IMR-90 (cell line): ENCODE data around the gene RAB40C. TPM values are rescaled to one million over a fixed set of nuclear protein-coding genes. Genes with fewer than 3 reads are reported as not detected.

Source experiments
- ATAC-seq: fragments of 200-7000 bp; cut with Tn5 transposase; 2 replicates; pipeline ENCODE4 v1.9.1; 2020; ENCODE audit warnings: low read depth, mild to moderate bottlenecking, moderate library complexity
- BruUV-seq: library from RNA; stranded (reverse); fragments of 400-500 nt; replicated peaks from 2 replicates; lab custom pipeline; 2021; lab: Mats Ljungman, UMichigan
- CTCF ChIA-PET: fragments of 300-600 bp; formaldehyde crosslinking; extraction: SDS; loops from one replicate; lab custom pipeline; 2021; ENCODE audit warnings: antibody characterized with exemption; lab: Yijun Ruan, JAX
- POLR2A ChIA-PET: fragments of 300-600 bp; sonication (Branson Sonifier 250); formaldehyde crosslinking; loops from one replicate; lab custom pipeline; 2022; ENCODE audit warnings: antibody characterized with exemption; ENCODE audit not compliant: unreplicated experiment; lab: Charles Lee
- DNase-seq: peaks from one replicate; pipeline ENCODE4 v3.0.0; 2013
- H2AFZ ChIP-seq: replicated peaks from 2 replicates; pipeline ENCODE3; 2013; ENCODE audit warnings: low read length, mild to moderate bottlenecking; ENCODE audit not compliant: poor library complexity
- H2AK5ac ChIP-seq: 2 replicates; pipeline ENCODE4 v1.6.1; 2013; ENCODE audit warnings: low read depth, low read length, inconsistent platforms
- H2AK9ac ChIP-seq: replicated peaks from 2 replicates; pipeline ENCODE3; 2013; ENCODE audit warnings: mild to moderate bottlenecking, low read depth, low read length, moderate library complexity; ENCODE audit not compliant: poor library complexity
- H2BK120ac ChIP-seq: 2 replicates; pipeline ENCODE4 v1.6.1; 2013; ENCODE audit warnings: low read depth, low read length, inconsistent platforms
- H2BK15ac ChIP-seq: 3 replicates; pipeline ENCODE4 v1.6.1; 2013; ENCODE audit warnings: low read depth, low read length, inconsistent platforms
- H2BK20ac ChIP-seq: 2 replicates; pipeline ENCODE4 v1.6.1; 2013; ENCODE audit warnings: low read depth, mild to moderate bottlenecking, inconsistent platforms, low read length, moderate library complexity
- H2BK5ac ChIP-seq: 2 replicates; pipeline ENCODE4 v1.6.1; 2013; ENCODE audit warnings: mild to moderate bottlenecking, low read depth, low read length, inconsistent platforms; ENCODE audit not compliant: poor library complexity, severe bottlenecking
- H3K14ac ChIP-seq: replicated peaks from 2 replicates; pipeline ENCODE4 v1.6.1; 2013; ENCODE audit warnings: low read depth, low read length, inconsistent platforms
- H3K18ac ChIP-seq: 2 replicates; pipeline ENCODE4 v1.6.1; 2013; ENCODE audit warnings: low read depth, low read length, control low read depth
- H3K23ac ChIP-seq: 2 replicates; pipeline ENCODE4 v1.6.1; 2013; ENCODE audit warnings: low read depth, low read length, inconsistent platforms
- H3K27ac ChIP-seq: 2 replicates; pipeline ENCODE4 v1.5.1; 2013; ENCODE audit warnings: mild to moderate bottlenecking, control low read depth, low read length; ENCODE audit not compliant: insufficient read depth
- H3K27me3 ChIP-seq: 2 replicates; pipeline ENCODE4 v1.6.1; 2013; ENCODE audit warnings: low read length; ENCODE audit not compliant: control insufficient read depth, insufficient read depth
- H3K36me3 ChIP-seq: 2 replicates; pipeline ENCODE4 v1.6.1; 2013; ENCODE audit warnings: low read length, mixed read lengths; ENCODE audit not compliant: control insufficient read depth, insufficient read depth
- H3K4ac ChIP-seq: 2 replicates; pipeline ENCODE4 v1.6.1; 2013; ENCODE audit warnings: low read depth, low read length, inconsistent platforms
- H3K4me1 ChIP-seq: 2 replicates; pipeline ENCODE4 v1.6.1; 2013; ENCODE audit warnings: low read length, mixed read lengths; ENCODE audit not compliant: control insufficient read depth, insufficient read depth
- H3K4me2 ChIP-seq: 2 replicates; pipeline ENCODE4 v1.6.1; 2013; ENCODE audit warnings: low read depth, mild to moderate bottlenecking, control low read depth, low read length, moderate library complexity
- H3K4me3 ChIP-seq: 2 replicates; pipeline ENCODE4 v1.5.1; 2013; ENCODE audit warnings: low read depth, mild to moderate bottlenecking, control low read depth, low read length, moderate library complexity; ENCODE audit not compliant: insufficient read depth
- H3K56ac ChIP-seq: 2 replicates; pipeline ENCODE4 v1.6.1; 2013; ENCODE audit warnings: low read length, inconsistent platforms; ENCODE audit not compliant: insufficient read depth; ENCODE audit errors: extremely low read depth
- H3K79me1 ChIP-seq, 2 experiments: 2 replicates each; pipeline ENCODE4 v1.6.1; 2013; ENCODE audit warnings: low read length in 2 of 2, inconsistent platforms in 1 of 2, low read depth in 1 of 2
- H3K9ac ChIP-seq: 2 replicates; pipeline ENCODE4 v1.6.1; 2013; ENCODE audit warnings: low read depth, low read length, control low read depth
- H3K9me1 ChIP-seq: 2 replicates; pipeline ENCODE4 v1.6.1; 2013; ENCODE audit warnings: low read length, inconsistent platforms; ENCODE audit not compliant: insufficient read depth
- H3K9me3 ChIP-seq: 2 replicates; pipeline ENCODE4 v1.6.1; 2013; ENCODE audit warnings: low read length; ENCODE audit not compliant: control insufficient read depth, insufficient read depth
- H4K20me1 ChIP-seq: 2 replicates; pipeline ENCODE4 v1.6.1; 2013; ENCODE audit warnings: low read length, inconsistent platforms; ENCODE audit not compliant: insufficient read depth
- H4K5ac ChIP-seq: 2 replicates; pipeline ENCODE4 v1.6.1; 2013; ENCODE audit warnings: mild to moderate bottlenecking, low read depth, low read length, control low read depth
- H4K8ac ChIP-seq, 2 experiments: 2 replicates each; pipeline ENCODE4 v1.6.1; 2013; ENCODE audit warnings: low read depth in 2 of 2, low read length in 2 of 2, control low read depth in 1 of 2, inconsistent platforms in 1 of 2
- H4K91ac ChIP-seq: 2 replicates; pipeline ENCODE4 v1.6.1; 2013; ENCODE audit warnings: low read depth, low read length, inconsistent platforms; ENCODE audit not compliant: insufficient read depth
- BHLHE40 ChIP-seq: fragments of 150-350 bp; IDR thresholded peaks from 2 replicates; pipeline ENCODE4 v1.6.1; 2016; ENCODE audit warnings: mild to moderate bottlenecking, low read depth, low read length
- CEBPB ChIP-seq: IDR thresholded peaks from 2 replicates; pipeline ENCODE4 v1.6.1; 2012; ENCODE audit warnings: low read depth, low read length, improper control_type of control experiment
- CHD1 ChIP-seq: IDR thresholded peaks from 2 replicates; pipeline ENCODE4 v1.6.1; 2012; ENCODE audit warnings: low read depth, low read length, improper control_type of control experiment
- FOS ChIP-seq: fragments of 150-350 bp; IDR thresholded peaks from 2 replicates; pipeline ENCODE4 v1.6.1; 2016; ENCODE audit warnings: low read depth, low read length
- MAFK ChIP-seq: IDR thresholded peaks from 2 replicates; pipeline ENCODE4 v1.6.1; 2012; ENCODE audit warnings: low read depth, low read length, improper control_type of control experiment
- MAZ ChIP-seq: IDR thresholded peaks from 2 replicates; pipeline ENCODE4 v1.6.1; 2012; ENCODE audit warnings: low read depth, mild to moderate bottlenecking, low read length, improper control_type of control experiment, moderate library complexity, borderline replicate concordance
- MXI1 ChIP-seq: IDR thresholded peaks from 2 replicates; pipeline ENCODE4 v1.6.1; 2012; ENCODE audit warnings: low read depth, mild to moderate bottlenecking, low read length, moderate library complexity, borderline replicate concordance
- NFE2L2 ChIP-seq: fragments of 150-350 bp; IDR thresholded peaks from 2 replicates; pipeline ENCODE4 v1.6.1; 2016; ENCODE audit warnings: low read depth, mild to moderate bottlenecking, low read length
- POLR2A ChIP-seq: IDR thresholded peaks from 2 replicates; pipeline ENCODE4 v1.6.1; 2012; ENCODE audit warnings: mild to moderate bottlenecking, low read depth, low read length
- RAD21 ChIP-seq: IDR thresholded peaks from 2 replicates; pipeline ENCODE4 v1.6.1; 2012; ENCODE audit warnings: low read length, improper control_type of control experiment
- RCOR1 ChIP-seq: IDR thresholded peaks from 2 replicates; pipeline ENCODE4 v1.6.1; 2012; ENCODE audit warnings: mild to moderate bottlenecking, low read length, improper control_type of control experiment; ENCODE audit not compliant: insufficient replicate concordance
- RFX5 ChIP-seq: IDR thresholded peaks from 2 replicates; pipeline ENCODE4 v1.8.0; 2012; ENCODE audit warnings: low read depth, mild to moderate bottlenecking, low read length, moderate library complexity
- SMC3 ChIP-seq: fragments of 150-350 bp; IDR thresholded peaks from 2 replicates; pipeline ENCODE4 v1.6.1; 2016; ENCODE audit warnings: low read depth, mild to moderate bottlenecking, antibody characterized with exemption, low read length, moderate library complexity
- WGBS, 2 experiments: methylation state at CpG; one replicate each; pipeline versions ENCODE4 v1.1.5 to v1.1.7; 2013; ENCODE audit warnings: missing lambda C conversion rate in 2 of 2; ENCODE audit not compliant: insufficient read length in 1 of 2; ENCODE audit errors: extremely low coverage in 2 of 2; 5-methylcytosine and 5-hydroxymethylcytosine counted together
- dilution Hi-C: fragments of 300-500 bp; cut with HindIII; formaldehyde crosslinking; loops from one replicate; pipeline ENCODE4 v1.14.3; 2018; ENCODE audit warnings: low sequenced_read_pairs; ENCODE audit not compliant: unreplicated experiment
- in situ Hi-C: fragments of 300-500 bp; cut with MboI; formaldehyde crosslinking; loops from 3 replicates; pipeline ENCODE4 v1.14.3; 2019; ENCODE audit warnings: low sequenced_read_pairs, inconsistent platforms, mixed read lengths
- intact Hi-C: fragments of 100-400 bp; cut with micrococcal nuclease; formaldehyde crosslinking; loops from 2 replicates; pipeline ENCODE4 v1.10.0; 2022
- polyA plus RNA-seq, 3 experiments: library from polyadenylated mRNA; depleted of rRNA; stranded (reverse); fragments of >200 nt; gene quantifications; 2 replicates each; pipeline ENCODE4 v1.2.3, GENCODE V29; 2012; ENCODE audit warnings: low replicate concordance in 1 of 3
- total RNA-seq: library from RNA; depleted of rRNA; stranded (reverse); fragments of >200 nt; gene quantifications from 2 replicates; pipeline ENCODE4 v1.2.3, GENCODE V29; 2012
- TF ChIP-seq, protein P1 (sequence below): fragments of 150-350 bp; IDR thresholded peaks from 2 replicates; pipeline ENCODE4 v1.6.1; 2016; ENCODE audit warnings: low read depth, mild to moderate bottlenecking, low read length, moderate library complexity, borderline replicate concordance
- TF ChIP-seq, protein P2 (sequence below): fragments of 150-350 bp; IDR thresholded peaks from 2 replicates; pipeline ENCODE4 v1.6.1; 2017; ENCODE audit warnings: mild to moderate bottlenecking, antibody characterized with exemption, low read length, low read depth
- TF ChIP-seq, protein P3 (sequence below): conservative IDR thresholded peaks from 2 replicates; pipeline ENCODE4 v1.5.1; 2012; ENCODE audit warnings: mild to moderate bottlenecking, low read depth, low read length, improper control_type of control experiment

Gene RAB40C
- total and polyA plus RNA-seq, 2 of the 4 experiments (the other 2 are of a cell fraction): 6.8 to 13.7 TPM

DNA sequence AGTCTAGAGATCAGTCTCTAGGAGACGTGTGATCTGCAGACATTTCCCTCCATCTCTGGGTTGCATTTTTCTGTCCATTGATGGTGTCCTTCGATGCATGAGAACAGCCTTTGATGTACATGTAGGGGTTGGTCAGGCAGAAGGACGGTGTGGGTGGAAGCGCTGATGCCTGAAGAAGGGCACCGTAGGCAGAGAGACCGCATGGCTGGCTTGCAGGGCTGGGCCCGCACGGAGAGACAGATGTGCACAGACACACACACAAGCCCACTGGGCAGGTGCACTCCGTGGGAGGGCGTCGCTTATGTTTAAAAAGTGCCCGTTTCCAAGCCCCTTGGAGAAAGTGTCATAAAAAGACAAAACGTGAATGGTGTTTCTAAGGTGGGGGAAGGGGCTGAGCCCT, 25.3 kb downstream of the RAB40C start:
- H4K91ac ChIP-seq: no peak overlapping the region; the same call in 1 of the 2 replicates
- in situ Hi-C loops: no loop called here
- H3K4me3 ChIP-seq: no peak overlapping the region
- peaks cover 5% of the 10 kb centered on the region; the same call in 1 of the 2 replicates for H3K36me3 ChIP-seq
- no peak overlapping the region for H3K18ac ChIP-seq
- POLR2A ChIA-PET: no interaction called here
- no peak overlapping the region for H3K14ac ChIP-seq
- ATAC-seq: no peak
- peaks cover 20% of the 10 kb centered on the region for H4K20me1 ChIP-seq
- no peak overlapping the region for H4K5ac ChIP-seq
- H3K79me1 ChIP-seq: peaks cover 9 to 30% of the 10 kb centered on the region in 2 experiments
- H2AK9ac ChIP-seq: no peak overlapping the region
- H3K23ac ChIP-seq: no peak overlapping the region
- H3K9me3 ChIP-seq: no peaks in the 10 kb centered on the region
- no peak overlapping the region for H3K27ac ChIP-seq
- no peaks in the 10 kb centered on the region for H3K4me1 ChIP-seq
- H2AFZ ChIP-seq: no peak overlapping the region
- intact Hi-C loops: no loop called here
- DNase-seq: no peak
- H2BK15ac ChIP-seq: no peak overlapping the region
- 97% methylated on average over 10 of the region's 13 CpGs; no CpG with 5 or more reads in 1 of the 2 experiments for WGBS, 2 experiments
- no peak overlapping the region for H3K4me2 ChIP-seq
- H3K9ac ChIP-seq: no peak overlapping the region
- H4K8ac ChIP-seq: no peak overlapping the region
- peaks cover 3% of the 10 kb centered on the region; the same call in 1 of the 2 replicates for H3K9me1 ChIP-seq
- no peak overlapping the region for H2BK5ac ChIP-seq
- no peaks in the 10 kb centered on the region for H3K27me3 ChIP-seq
- no peak overlapping the region for H2BK20ac ChIP-seq
- CTCF ChIA-PET: no interaction called here
- no peak overlapping the region for H3K56ac ChIP-seq
- no peak overlapping the region for H3K4ac ChIP-seq
- H2AK5ac ChIP-seq: no peak overlapping the region
- no peak overlapping the region for H2BK120ac ChIP-seq
- no TSS peak for BruUV-seq
- dilution Hi-C loops: no loop called here
- TF ChIP-seq CHD1 (no peak), MXI1 (no peak), POLR2A (no peak), FOS (no peak), NFE2L2 (no peak), CEBPB (no peak), RCOR1 (no peak), BHLHE40 (no peak), SMC3 (no peak), MAZ (no peak), RFX5 (no peak), RAD21 (no peak), MAFK (no peak)
- TF ChIP-seq, protein P1, sequence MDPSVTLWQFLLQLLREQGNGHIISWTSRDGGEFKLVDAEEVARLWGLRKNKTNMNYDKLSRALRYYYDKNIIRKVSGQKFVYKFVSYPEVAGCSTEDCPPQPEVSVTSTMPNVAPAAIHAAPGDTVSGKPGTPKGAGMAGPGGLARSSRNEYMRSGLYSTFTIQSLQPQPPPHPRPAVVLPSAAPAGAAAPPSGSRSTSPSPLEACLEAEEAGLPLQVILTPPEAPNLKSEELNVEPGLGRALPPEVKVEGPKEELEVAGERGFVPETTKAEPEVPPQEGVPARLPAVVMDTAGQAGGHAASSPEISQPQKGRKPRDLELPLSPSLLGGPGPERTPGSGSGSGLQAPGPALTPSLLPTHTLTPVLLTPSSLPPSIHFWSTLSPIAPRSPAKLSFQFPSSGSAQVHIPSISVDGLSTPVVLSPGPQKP: no peak
- TF ChIP-seq, protein P2, sequence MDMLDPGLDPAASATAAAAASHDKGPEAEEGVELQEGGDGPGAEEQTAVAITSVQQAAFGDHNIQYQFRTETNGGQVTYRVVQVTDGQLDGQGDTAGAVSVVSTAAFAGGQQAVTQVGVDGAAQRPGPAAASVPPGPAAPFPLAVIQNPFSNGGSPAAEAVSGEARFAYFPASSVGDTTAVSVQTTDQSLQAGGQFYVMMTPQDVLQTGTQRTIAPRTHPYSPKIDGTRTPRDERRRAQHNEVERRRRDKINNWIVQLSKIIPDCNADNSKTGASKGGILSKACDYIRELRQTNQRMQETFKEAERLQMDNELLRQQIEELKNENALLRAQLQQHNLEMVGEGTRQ: no peak
- TF ChIP-seq, protein P3, sequence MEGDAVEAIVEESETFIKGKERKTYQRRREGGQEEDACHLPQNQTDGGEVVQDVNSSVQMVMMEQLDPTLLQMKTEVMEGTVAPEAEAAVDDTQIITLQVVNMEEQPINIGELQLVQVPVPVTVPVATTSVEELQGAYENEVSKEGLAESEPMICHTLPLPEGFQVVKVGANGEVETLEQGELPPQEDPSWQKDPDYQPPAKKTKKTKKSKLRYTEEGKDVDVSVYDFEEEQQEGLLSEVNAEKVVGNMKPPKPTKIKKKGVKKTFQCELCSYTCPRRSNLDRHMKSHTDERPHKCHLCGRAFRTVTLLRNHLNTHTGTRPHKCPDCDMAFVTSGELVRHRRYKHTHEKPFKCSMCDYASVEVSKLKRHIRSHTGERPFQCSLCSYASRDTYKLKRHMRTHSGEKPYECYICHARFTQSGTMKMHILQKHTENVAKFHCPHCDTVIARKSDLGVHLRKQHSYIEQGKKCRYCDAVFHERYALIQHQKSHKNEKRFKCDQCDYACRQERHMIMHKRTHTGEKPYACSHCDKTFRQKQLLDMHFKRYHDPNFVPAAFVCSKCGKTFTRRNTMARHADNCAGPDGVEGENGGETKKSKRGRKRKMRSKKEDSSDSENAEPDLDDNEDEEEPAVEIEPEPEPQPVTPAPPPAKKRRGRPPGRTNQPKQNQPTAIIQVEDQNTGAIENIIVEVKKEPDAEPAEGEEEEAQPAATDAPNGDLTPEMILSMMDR: no peak
